H9 (cell line): ENCODE measurements around the gene DZANK1. TPM values are rescaled to one million over a fixed set of nuclear protein-coding genes. Genes with fewer than 3 reads are reported as not detected.

Experiments used
- DNase-seq: peaks from one replicate; pipeline ENCODE4 v3.0.0-alpha.2; 2017
- H2AFZ ChIP-seq: one replicate; pipeline ENCODE4 v1.6.1; 2013; ENCODE audit warnings: mild to moderate bottlenecking, low read length, control low read depth, moderate library complexity
- H2AK5ac ChIP-seq: 2 replicates; pipeline ENCODE4 v1.6.1; 2013; ENCODE audit warnings: low read length, control low read depth, mixed read lengths; ENCODE audit not compliant: insufficient read length
- H2BK120ac ChIP-seq: one replicate; pipeline ENCODE4 v1.6.1; 2013; ENCODE audit warnings: low read depth, mild to moderate bottlenecking, low read length, control low read depth, inconsistent platforms; ENCODE audit not compliant: poor library complexity, severe bottlenecking
- H2BK12ac ChIP-seq: 2 replicates; pipeline ENCODE4 v1.6.1; 2013; ENCODE audit warnings: low read length, control low read depth, mixed read lengths, low read depth; ENCODE audit not compliant: insufficient read length
- H2BK15ac ChIP-seq: 2 replicates; pipeline ENCODE4 v1.6.1; 2013; ENCODE audit warnings: low read depth, low read length, control low read depth
- H2BK20ac ChIP-seq: one replicate; pipeline ENCODE4 v1.6.1; 2013; ENCODE audit warnings: low read depth, mild to moderate bottlenecking, low read length, control low read depth, inconsistent platforms; ENCODE audit not compliant: poor library complexity, severe bottlenecking
- H2BK5ac ChIP-seq: 2 replicates; pipeline ENCODE4 v1.6.1; 2013; ENCODE audit warnings: low read length, control low read depth, mixed read lengths; ENCODE audit not compliant: insufficient read length
- H3K14ac ChIP-seq: 2 replicates; pipeline ENCODE4 v1.6.1; 2013; ENCODE audit warnings: low read length, control low read depth; ENCODE audit not compliant: insufficient read depth
- H3K18ac ChIP-seq: 2 replicates; pipeline ENCODE4 v1.6.1; 2013; ENCODE audit warnings: low read depth, mild to moderate bottlenecking, mixed read lengths, low read length, control low read depth; ENCODE audit not compliant: insufficient read length
- H3K23ac ChIP-seq: 2 replicates; pipeline ENCODE4 v1.6.1; 2013; ENCODE audit warnings: low read length, control low read depth, mixed read lengths, low read depth; ENCODE audit not compliant: insufficient read length
- H3K23me2 ChIP-seq: 2 replicates; pipeline ENCODE4 v1.6.1; 2013; ENCODE audit warnings: low read depth, mild to moderate bottlenecking, mixed read lengths, low read length, control low read depth; ENCODE audit not compliant: insufficient read length, poor library complexity, severe bottlenecking
- H3K27ac ChIP-seq: 2 replicates; pipeline ENCODE4 v1.5.1; 2013; ENCODE audit warnings: low read length, control low read depth, mixed read lengths, low read depth; ENCODE audit not compliant: insufficient read length
- H3K27me3 ChIP-seq: 2 replicates; pipeline ENCODE4 v1.6.1; 2013; ENCODE audit warnings: low read length, control low read depth, inconsistent platforms; ENCODE audit not compliant: insufficient read depth
- H3K4ac ChIP-seq: 2 replicates; pipeline ENCODE4 v1.6.1; 2013; ENCODE audit warnings: low read depth, mild to moderate bottlenecking, control low read depth, inconsistent platforms, low read length, moderate library complexity
- H3K4me1 ChIP-seq: 2 replicates; pipeline ENCODE4 v1.6.1; 2013; ENCODE audit warnings: low read length, control low read depth, inconsistent platforms; ENCODE audit not compliant: insufficient read depth
- H3K4me2 ChIP-seq: 2 replicates; pipeline ENCODE4 v1.6.1; 2013; ENCODE audit warnings: low read length, control low read depth, mixed read lengths; ENCODE audit not compliant: insufficient read length, insufficient read depth
- H3K56ac ChIP-seq: 2 replicates; pipeline ENCODE4 v1.6.1; 2013; ENCODE audit warnings: low read depth, mild to moderate bottlenecking, mixed read lengths, low read length, control low read depth; ENCODE audit not compliant: insufficient read length
- H3K79me1 ChIP-seq: 2 replicates; pipeline ENCODE4 v1.6.1; 2013; ENCODE audit warnings: low read depth, mild to moderate bottlenecking, moderate library complexity, low read length, control low read depth, inconsistent platforms; ENCODE audit not compliant: insufficient read depth, poor library complexity, severe bottlenecking
- H3K79me2 ChIP-seq: 2 replicates; pipeline ENCODE4 v1.6.1; 2013; ENCODE audit warnings: low read length, control low read depth, inconsistent platforms; ENCODE audit not compliant: insufficient read depth
- H3K9ac ChIP-seq: 2 replicates; pipeline ENCODE4 v1.6.1; 2013; ENCODE audit warnings: low read length, control low read depth, mixed read lengths; ENCODE audit not compliant: insufficient read length; ENCODE audit errors: extremely low read depth
- H3K9me3 ChIP-seq: one replicate; pipeline ENCODE4 v1.6.1; 2013; ENCODE audit warnings: low read depth, low read length, inconsistent platforms; ENCODE audit not compliant: control insufficient read depth
- H3T11ph ChIP-seq: one replicate; pipeline ENCODE4 v1.6.1; 2013; ENCODE audit warnings: mild to moderate bottlenecking, low read length, control low read depth, inconsistent platforms
- H4K20me1 ChIP-seq: one replicate; pipeline ENCODE4 v1.6.1; 2013; ENCODE audit not compliant: control insufficient read depth, insufficient read length, insufficient read depth
- H4K5ac ChIP-seq: 2 replicates; pipeline ENCODE4 v1.6.1; 2013; ENCODE audit warnings: low read depth, mild to moderate bottlenecking, mixed read lengths, low read length, control low read depth; ENCODE audit not compliant: insufficient read length
- H4K8ac ChIP-seq: replicated peaks from 2 replicates; pipeline ENCODE4 v1.6.1; 2013; ENCODE audit warnings: low read length, control low read depth, mixed read lengths, low read depth; ENCODE audit not compliant: insufficient read length
- H4K91ac ChIP-seq: 2 replicates; pipeline ENCODE4 v1.6.1; 2013; ENCODE audit warnings: low read depth, mild to moderate bottlenecking, moderate library complexity, mixed read lengths, low read length, control low read depth; ENCODE audit not compliant: insufficient read length
- H3K27ac Mint-ChIP-seq, 3 experiments: 2 replicates in 2 of 3; 3 replicates in 1 of 3; pipeline ENCODE4 v1.8.0; 2020 to 2021; ENCODE audit warnings: mixed read lengths in 3 of 3, mild to moderate bottlenecking in 1 of 3, moderate library complexity in 1 of 3
- H3K27me3 Mint-ChIP-seq: 2 replicates; pipeline ENCODE4 v1.8.0; 2021; ENCODE audit warnings: low read depth, mild to moderate bottlenecking, moderate library complexity, mixed read lengths
- H3K36me3 Mint-ChIP-seq, 3 experiments: 2 replicates in 2 of 3; 3 replicates in 1 of 3; pipeline ENCODE4 v1.8.0; 2020 to 2021; ENCODE audit warnings: low read depth in 3 of 3, mixed read lengths in 3 of 3; ENCODE audit not compliant: insufficient read depth in 1 of 3
- H3K4me1 Mint-ChIP-seq, 2 experiments: 2 replicates each; pipeline ENCODE4 v1.8.0; 2020; ENCODE audit warnings: mixed read lengths in 2 of 2
- H3K4me3 Mint-ChIP-seq, 2 experiments: 2 replicates in 1 of 2; 3 replicates in 1 of 2; pipeline ENCODE4 v1.8.0; 2020 to 2021; ENCODE audit warnings: mild to moderate bottlenecking in 2 of 2, mixed read lengths in 2 of 2, moderate library complexity in 1 of 2
- H3K9me3 Mint-ChIP-seq, 2 experiments: 2 replicates in 1 of 2; 3 replicates in 1 of 2; pipeline ENCODE4 v1.8.0; 2020; ENCODE audit warnings: mild to moderate bottlenecking in 2 of 2, mixed read lengths in 2 of 2, moderate library complexity in 1 of 2
- WGBS: extraction: QIAGEN DNeasy Blood & Tissue Kit; methylation state at CpG from one replicate; pipeline ENCODE4 v1.1.7; 2013; ENCODE audit warnings: missing lambda C conversion rate, low lambda C conversion rate, mixed read lengths; ENCODE audit not compliant: insufficient read length; ENCODE audit errors: extremely low coverage; 5-methylcytosine and 5-hydroxymethylcytosine counted together
- total RNA-seq: library from RNA; stranded (reverse); gene quantifications from 2 replicates; pipeline ENCODE4 v1.2.1, GENCODE V29; 2021
- TF ChIP-seq, protein P1 (sequence below): fragments of 200-600 bp; sonication (generic); conservative IDR thresholded peaks from 3 replicates; pipeline ENCODE4 v1.8.0; 2021; ENCODE audit warnings: antibody characterized with exemption, mild to moderate bottlenecking

The DZANK1 gene
- total RNA-seq, 1 experiment from 2014 or later, result 10.5 TPM

DNA sequence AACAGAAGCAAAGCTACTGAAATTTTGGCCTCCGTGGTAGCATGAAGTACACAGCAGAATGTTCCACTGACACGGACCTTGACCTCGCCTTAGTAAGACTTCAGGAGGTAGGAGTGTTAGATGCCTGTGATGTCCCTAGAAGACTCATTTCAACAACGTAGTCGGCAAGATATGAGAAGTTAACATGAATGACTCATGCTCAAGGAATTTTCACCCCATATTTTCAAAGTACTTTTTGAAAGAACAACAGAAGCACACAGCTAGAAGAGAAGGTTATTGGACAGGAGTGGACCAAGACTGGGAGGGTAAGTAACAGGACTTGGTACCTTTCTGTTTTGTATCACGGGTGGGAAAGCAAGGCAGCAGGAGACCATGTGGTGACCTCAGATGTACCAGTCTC lies 78.0 kb downstream of the DZANK1 start:
- H4K5ac ChIP-seq, result no peak overlapping the region
- H4K20me1 ChIP-seq, result no peaks in the 10 kb centered on the region
- no peaks in the 10 kb centered on the region for H3K79me2 ChIP-seq
- no peak overlapping the region for H4K91ac ChIP-seq
- H3K4me1 ChIP-seq, result no peaks in the 10 kb centered on the region
- H3K4me1 Mint-ChIP-seq, result peaks cover 0 to 5% of the 10 kb centered on the region in 2 experiments; a peak in 2 of 4 replicates
- H3K9me3 Mint-ChIP-seq, result no peaks in the 10 kb centered on the region
- no peak overlapping the region for H2AK5ac ChIP-seq
- TF ChIP-seq, protein P1, sequence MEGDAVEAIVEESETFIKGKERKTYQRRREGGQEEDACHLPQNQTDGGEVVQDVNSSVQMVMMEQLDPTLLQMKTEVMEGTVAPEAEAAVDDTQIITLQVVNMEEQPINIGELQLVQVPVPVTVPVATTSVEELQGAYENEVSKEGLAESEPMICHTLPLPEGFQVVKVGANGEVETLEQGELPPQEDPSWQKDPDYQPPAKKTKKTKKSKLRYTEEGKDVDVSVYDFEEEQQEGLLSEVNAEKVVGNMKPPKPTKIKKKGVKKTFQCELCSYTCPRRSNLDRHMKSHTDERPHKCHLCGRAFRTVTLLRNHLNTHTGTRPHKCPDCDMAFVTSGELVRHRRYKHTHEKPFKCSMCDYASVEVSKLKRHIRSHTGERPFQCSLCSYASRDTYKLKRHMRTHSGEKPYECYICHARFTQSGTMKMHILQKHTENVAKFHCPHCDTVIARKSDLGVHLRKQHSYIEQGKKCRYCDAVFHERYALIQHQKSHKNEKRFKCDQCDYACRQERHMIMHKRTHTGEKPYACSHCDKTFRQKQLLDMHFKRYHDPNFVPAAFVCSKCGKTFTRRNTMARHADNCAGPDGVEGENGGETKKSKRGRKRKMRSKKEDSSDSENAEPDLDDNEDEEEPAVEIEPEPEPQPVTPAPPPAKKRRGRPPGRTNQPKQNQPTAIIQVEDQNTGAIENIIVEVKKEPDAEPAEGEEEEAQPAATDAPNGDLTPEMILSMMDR, result no peak
- H4K8ac ChIP-seq, result no peak overlapping the region
- H3K18ac ChIP-seq, result no peak overlapping the region
- no peak overlapping the region for H3K14ac ChIP-seq
- H3K4me2 ChIP-seq, result no peak overlapping the region
- H3K27ac Mint-ChIP-seq, result no peak overlapping the region
- no CpG with 5 or more reads among the region's 6 CpGs for WGBS
- no peak overlapping the region for H3K4me3 Mint-ChIP-seq
- peaks cover 2 to 17% (median 3%) of the 10 kb centered on the region in 3 experiments; a peak in 6 of 7 replicates for H3K36me3 Mint-ChIP-seq
- H3K23me2 ChIP-seq, result no peaks in the 10 kb centered on the region
- H2BK12ac ChIP-seq, result no peak overlapping the region
- no peak overlapping the region for H2AFZ ChIP-seq
- H3K27me3 Mint-ChIP-seq, result no peaks in the 10 kb centered on the region
- no peak overlapping the region for H3K27ac ChIP-seq
- no peak overlapping the region for H2BK5ac ChIP-seq
- H3K23ac ChIP-seq, result no peak overlapping the region
- H3K4ac ChIP-seq, result no peak overlapping the region
- H3K9me3 ChIP-seq, result no peaks in the 10 kb centered on the region
- H3K27me3 ChIP-seq, result no peaks in the 10 kb centered on the region
- H2BK120ac ChIP-seq, result no peak overlapping the region
- no peak for DNase-seq
- no peaks in the 10 kb centered on the region for H3K79me1 ChIP-seq
- no peak overlapping the region for H2BK15ac ChIP-seq
- no peak overlapping the region for H3K56ac ChIP-seq
- no peak overlapping the region for H3K9ac ChIP-seq
- no peak overlapping the region for H2BK20ac ChIP-seq
- H3T11ph ChIP-seq, result no peak overlapping the region
